Sigmoid colon (tissue), 7 donors: ENCODE measurements around the gene PHLPP1. TPM values are rescaled to one million over a fixed set of nuclear protein-coding genes. Genes with fewer than 3 reads are reported as not detected.

ENCODE experiments used
- DNase-seq: peaks from one replicate; pipeline ENCODE4 v3.0.0-alpha.2; 2019
- H3K27ac ChIP-seq, 4 donors: fragments of 200-600 bp; sonication (generic); one replicate each; pipeline ENCODE4 v1.5.1; 2016 to 2019; ENCODE audit warnings: mild to moderate bottlenecking in 1 of 4
- H3K27me3 ChIP-seq, 3 donors: fragments of 200-600 bp; sonication (generic); one replicate each; pipeline ENCODE4 v1.5.1; 2019; ENCODE audit warnings: mild to moderate bottlenecking in 1 of 3
- H3K36me3 ChIP-seq, 4 donors: fragments of 200-600 bp; sonication (generic); one replicate each; pipeline ENCODE4 v1.5.1; 2016 to 2019
- H3K4me1 ChIP-seq, 4 donors: fragments of 200-600 bp; sonication (generic); one replicate each; pipeline ENCODE4 v1.5.1; 2017 to 2019
- H3K4me3 ChIP-seq, 4 donors: fragments of 200-600 bp; sonication (generic); one replicate each; pipeline ENCODE4 v1.5.1; 2017 to 2019; ENCODE audit warnings: mild to moderate bottlenecking in 2 of 4, moderate library complexity in 1 of 4
- H3K9me3 ChIP-seq, 4 donors: fragments of 200-600 bp in 3 of 4; sonication (generic) in 3 of 4; one replicate each; pipeline versions ENCODE4 v1.5.1 to v1.6.1; 2013 to 2019
- CTCF ChIP-seq, 4 experiments: fragments of 450-650 bp in 3 of 4; fragments of 200-600 bp in 1 of 4; IDR thresholded peaks; one replicate each; pipeline ENCODE4 v1.5.1; 2016 to 2019; ENCODE audit warnings: antibody characterized with exemption in 4 of 4, mild to moderate bottlenecking in 3 of 4, moderate library complexity in 2 of 4
- EP300 ChIP-seq, 4 donors: sonication (generic); formaldehyde crosslinking; IDR thresholded peaks; one replicate each; pipeline ENCODE4 v1.6.1; 2017; ENCODE audit warnings: antibody characterized with exemption in 4 of 4
- POLR2A ChIP-seq, 2 donors: fragments of 450-650 bp; IDR thresholded peaks; one replicate each; pipeline ENCODE4 v1.6.1; 2016; ENCODE audit warnings: antibody characterized with exemption in 2 of 2, mild to moderate bottlenecking in 2 of 2, moderate library complexity in 2 of 2
- POLR2AphosphoS5 ChIP-seq, 4 donors: sonication (generic); formaldehyde crosslinking; IDR thresholded peaks; one replicate each; pipeline ENCODE4 v1.6.1; 2017; ENCODE audit warnings: antibody characterized with exemption in 4 of 4
- WGBS, 2 donors: extraction: QIAGEN DNeasy Blood & Tissue Kit; methylation state at CpG; one replicate each; pipeline ENCODE4 v1.1.7; 2013; 5-methylcytosine and 5-hydroxymethylcytosine counted together
- intact Hi-C: fragments of 100-400 bp; cut with DNase I; formaldehyde crosslinking; loops from one replicate; pipeline ENCODE4 v1.15.1; 2023
- polyA plus RNA-seq, 3 donors: library from polyadenylated mRNA; stranded (reverse); fragments of 200-250 nt; gene quantifications; one replicate each; pipeline ENCODE4 v1.2.3, GENCODE V29; 2013
- total RNA-seq, 4 donors: library from RNA; depleted of rRNA; stranded (reverse); fragments of >200 nt; gene quantifications; one replicate each; pipeline ENCODE4 v1.1.0, GENCODE V29; 2016
- donor health status: healthy with polysubstance abuse.
- donor health status: Bipolar disorder and iron deficiency.
- donor health status: healthy.

The PHLPP1 gene
- total and polyA plus RNA-seq, 7 donors = 4.2 to 18.6 (median 7.1) TPM

GRCh38 chr18:62933261-62933887, 218.0 kb downstream of the PHLPP1 start:
- Histone ChIP-seq H3K27me3 (no peaks in the 10 kb centered on the region), H3K36me3 (no peaks in the 10 kb centered on the region), H3K9me3 (no peaks in the 10 kb centered on the region), H3K4me1 (peaks cover 0 to 12% (median 7%) of the 10 kb centered on the region in 4 donors), H3K27ac (no peak overlapping the region), H3K4me3 (no peak overlapping the region)
- no peak for DNase-seq
- 36 to 79% methylated on average over 2 of the region's 2 CpGs for WGBS, 2 donors
- intact Hi-C loops = no loop called here
- TF ChIP-seq POLR2A (IDR thresholded peaks at IDR 0.05) (no peak), EP300 (IDR thresholded peaks at IDR 0.05) (no peak), POLR2AphosphoS5 (IDR thresholded peaks at IDR 0.05) (no peak), CTCF (IDR thresholded peaks at IDR 0.05) (no peak)

- H3K27ac ChIP-seq = no peak overlapping the region
- no peak for DNase-seq
- H3K9me3 ChIP-seq = no peaks in the 10 kb centered on the region
- 82 to 91% methylated on average over 3 of the region's 3 CpGs for WGBS, 2 donors
- TF ChIP-seq EP300 (IDR thresholded peaks at IDR 0.05) (no peak), POLR2A (IDR thresholded peaks at IDR 0.05) (no peak), CTCF (IDR thresholded peaks at IDR 0.05) (no peak), POLR2AphosphoS5 (IDR thresholded peaks at IDR 0.05) (no peak)
- H3K4me1 ChIP-seq = peaks cover 0 to 29% (median 11%) of the 10 kb centered on the region in 4 donors
- H3K27me3 ChIP-seq = no peaks in the 10 kb centered on the region
- no peak overlapping the region for H3K4me3 ChIP-seq
- no peaks in the 10 kb centered on the region for H3K36me3 ChIP-seq
- intact Hi-C loops = no loop called here
Measured at GRCh38 chr18:62935994-62936393, 220.7 kb downstream of the PHLPP1 start.

GRCh38 chr18:62937065-62937464, 221.7 kb downstream of the PHLPP1 start:
- Histone ChIP-seq H3K36me3 (peaks cover 0 to 4% (median 0%) of the 10 kb centered on the region in 4 donors), H3K4me1 (peaks cover 0 to 29% (median 11%) of the 10 kb centered on the region in 4 donors), H3K27ac (peak overlapping the region in 2 of 4 donors; percentile 51 to 62), H3K4me3 (no peak overlapping the region), H3K27me3 (no peaks in the 10 kb centered on the region), H3K9me3 (no peaks in the 10 kb centered on the region)
- TF ChIP-seq EP300 (IDR thresholded peaks at IDR 0.05) (no peak), POLR2AphosphoS5 (IDR thresholded peaks at IDR 0.05) (no peak), CTCF (IDR thresholded peaks at IDR 0.05) (no peak), POLR2A (IDR thresholded peaks at IDR 0.05) (no peak)
- DNase-seq = no peak
- WGBS, 2 donors = 82 to 88% methylated on average over 2 of the region's 2 CpGs
- intact Hi-C loops = no loop called here

GRCh38 chr18:62938006-62938405, 222.7 kb downstream of the PHLPP1 start:
- WGBS, 2 donors = 31 to 34% methylated on average over 1 of the region's 1 CpG
- TF ChIP-seq CTCF (IDR thresholded peaks at IDR 0.05) (no peak), POLR2A (IDR thresholded peaks at IDR 0.05) (no peak)
- DNase-seq = no peak
- H3K4me1 ChIP-seq = peaks cover 0 to 29% (median 11%) of the 10 kb centered on the region in 4 donors
- no peak overlapping the region for H3K4me3 ChIP-seq
- H3K36me3 ChIP-seq = peaks cover 0 to 4% (median 0%) of the 10 kb centered on the region in 4 donors
- no peaks in the 10 kb centered on the region for H3K9me3 ChIP-seq
- peak overlapping the region in 2 of 4 donors; percentile 51 to 62 for H3K27ac ChIP-seq
- no peaks in the 10 kb centered on the region for H3K27me3 ChIP-seq
- intact Hi-C loops = no loop called here

- Histone ChIP-seq H3K4me3 (no peak overlapping the region), H3K36me3 (peaks cover 0 to 4% (median 0%) of the 10 kb centered on the region in 4 donors), H3K27me3 (no peaks in the 10 kb centered on the region), H3K4me1 (peaks cover 0 to 29% (median 11%) of the 10 kb centered on the region in 4 donors), H3K9me3 (no peaks in the 10 kb centered on the region), H3K27ac (peak overlapping the region in 2 of 4 donors; percentile 62 to 69)
- no peak for DNase-seq
- TF ChIP-seq POLR2A (IDR thresholded peaks at IDR 0.05) = no peak
- TF ChIP-seq CTCF (IDR thresholded peaks at IDR 0.05) = no peak
- TF ChIP-seq EP300 (IDR thresholded peaks at IDR 0.05) = no peak
- TF ChIP-seq POLR2AphosphoS5 (IDR thresholded peaks at IDR 0.05) = no peak
- intact Hi-C loops = no loop called here
Measured at GRCh38 chr18:62938487-62938886, 223.1 kb downstream of the PHLPP1 start.
